ENCODE measurements around the gene MUSK. TPM values are rescaled to one million over a fixed set of nuclear protein-coding genes. Genes with fewer than 3 reads are reported as not detected.

MUSK gene
- total and polyA plus RNA-seq, 2 experiments from 2014 or later = not detected

DNA sequence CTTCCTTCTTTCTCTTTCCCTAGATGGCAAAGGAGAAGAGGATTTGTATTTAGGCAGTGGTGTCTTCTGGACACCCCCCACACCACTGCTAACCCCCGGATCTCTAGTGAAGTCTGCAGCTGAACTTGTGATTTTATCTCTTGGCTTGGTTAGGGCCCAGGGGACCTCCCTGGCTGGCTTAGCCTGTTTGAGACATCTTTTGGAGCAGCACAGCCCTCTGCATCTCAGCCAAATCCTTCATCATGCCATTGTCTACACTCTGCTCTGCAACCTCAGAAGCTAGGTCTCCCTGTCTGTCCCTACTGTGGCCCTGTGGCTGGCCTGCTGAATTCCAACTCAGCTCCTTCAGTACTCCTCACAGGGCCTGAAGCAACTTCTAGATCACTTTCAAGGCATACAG, 81.7 kb downstream of the MUSK start (continued):
- TF ChIP-seq, protein P1, sequence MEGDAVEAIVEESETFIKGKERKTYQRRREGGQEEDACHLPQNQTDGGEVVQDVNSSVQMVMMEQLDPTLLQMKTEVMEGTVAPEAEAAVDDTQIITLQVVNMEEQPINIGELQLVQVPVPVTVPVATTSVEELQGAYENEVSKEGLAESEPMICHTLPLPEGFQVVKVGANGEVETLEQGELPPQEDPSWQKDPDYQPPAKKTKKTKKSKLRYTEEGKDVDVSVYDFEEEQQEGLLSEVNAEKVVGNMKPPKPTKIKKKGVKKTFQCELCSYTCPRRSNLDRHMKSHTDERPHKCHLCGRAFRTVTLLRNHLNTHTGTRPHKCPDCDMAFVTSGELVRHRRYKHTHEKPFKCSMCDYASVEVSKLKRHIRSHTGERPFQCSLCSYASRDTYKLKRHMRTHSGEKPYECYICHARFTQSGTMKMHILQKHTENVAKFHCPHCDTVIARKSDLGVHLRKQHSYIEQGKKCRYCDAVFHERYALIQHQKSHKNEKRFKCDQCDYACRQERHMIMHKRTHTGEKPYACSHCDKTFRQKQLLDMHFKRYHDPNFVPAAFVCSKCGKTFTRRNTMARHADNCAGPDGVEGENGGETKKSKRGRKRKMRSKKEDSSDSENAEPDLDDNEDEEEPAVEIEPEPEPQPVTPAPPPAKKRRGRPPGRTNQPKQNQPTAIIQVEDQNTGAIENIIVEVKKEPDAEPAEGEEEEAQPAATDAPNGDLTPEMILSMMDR (conservative IDR thresholded peaks at IDR 0.05; ENCODE audit: low read depth in 2 of 2) = no peak
- TF ChIP-seq NANOG (IDR thresholded peaks at IDR 0.05; ENCODE audit: borderline replicate concordance) (no peak), ZNF331 (CRISPR knock-in tag; IDR thresholded peaks at IDR 0.05; ENCODE audit: low read depth) (no peak), POLR2AphosphoS5 (IDR thresholded peaks at IDR 0.05; ENCODE audit: low read depth) (no peak), CREB1 (CRISPR knock-in tag; IDR thresholded peaks at IDR 0.05; ENCODE audit: low read depth) (no peak), JUNB (IDR thresholded peaks at IDR 0.05; ENCODE audit: unreplicated experiment) (no peak), STAT1 (IDR thresholded peaks at IDR 0.05; ENCODE audit: unreplicated experiment) (no peak), ZNF114 (CRISPR knock-in tag; IDR thresholded peaks at IDR 0.05) (no peak), EZH2phosphoT487 (IDR thresholded peaks at IDR 0.05; ENCODE audit: unreplicated experiment) (no peak), EZH2 (IDR thresholded peaks at IDR 0.05; ENCODE audit: low read depth, unreplicated experiment) (no peak)
- TF ChIP-seq, protein P2, sequence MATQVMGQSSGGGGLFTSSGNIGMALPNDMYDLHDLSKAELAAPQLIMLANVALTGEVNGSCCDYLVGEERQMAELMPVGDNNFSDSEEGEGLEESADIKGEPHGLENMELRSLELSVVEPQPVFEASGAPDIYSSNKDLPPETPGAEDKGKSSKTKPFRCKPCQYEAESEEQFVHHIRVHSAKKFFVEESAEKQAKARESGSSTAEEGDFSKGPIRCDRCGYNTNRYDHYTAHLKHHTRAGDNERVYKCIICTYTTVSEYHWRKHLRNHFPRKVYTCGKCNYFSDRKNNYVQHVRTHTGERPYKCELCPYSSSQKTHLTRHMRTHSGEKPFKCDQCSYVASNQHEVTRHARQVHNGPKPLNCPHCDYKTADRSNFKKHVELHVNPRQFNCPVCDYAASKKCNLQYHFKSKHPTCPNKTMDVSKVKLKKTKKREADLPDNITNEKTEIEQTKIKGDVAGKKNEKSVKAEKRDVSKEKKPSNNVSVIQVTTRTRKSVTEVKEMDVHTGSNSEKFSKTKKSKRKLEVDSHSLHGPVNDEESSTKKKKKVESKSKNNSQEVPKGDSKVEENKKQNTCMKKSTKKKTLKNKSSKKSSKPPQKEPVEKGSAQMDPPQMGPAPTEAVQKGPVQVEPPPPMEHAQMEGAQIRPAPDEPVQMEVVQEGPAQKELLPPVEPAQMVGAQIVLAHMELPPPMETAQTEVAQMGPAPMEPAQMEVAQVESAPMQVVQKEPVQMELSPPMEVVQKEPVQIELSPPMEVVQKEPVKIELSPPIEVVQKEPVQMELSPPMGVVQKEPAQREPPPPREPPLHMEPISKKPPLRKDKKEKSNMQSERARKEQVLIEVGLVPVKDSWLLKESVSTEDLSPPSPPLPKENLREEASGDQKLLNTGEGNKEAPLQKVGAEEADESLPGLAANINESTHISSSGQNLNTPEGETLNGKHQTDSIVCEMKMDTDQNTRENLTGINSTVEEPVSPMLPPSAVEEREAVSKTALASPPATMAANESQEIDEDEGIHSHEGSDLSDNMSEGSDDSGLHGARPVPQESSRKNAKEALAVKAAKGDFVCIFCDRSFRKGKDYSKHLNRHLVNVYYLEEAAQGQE (IDR thresholded peaks at IDR 0.05; ENCODE audit: unreplicated experiment) = no peak
- TF ChIP-seq, protein P3, sequence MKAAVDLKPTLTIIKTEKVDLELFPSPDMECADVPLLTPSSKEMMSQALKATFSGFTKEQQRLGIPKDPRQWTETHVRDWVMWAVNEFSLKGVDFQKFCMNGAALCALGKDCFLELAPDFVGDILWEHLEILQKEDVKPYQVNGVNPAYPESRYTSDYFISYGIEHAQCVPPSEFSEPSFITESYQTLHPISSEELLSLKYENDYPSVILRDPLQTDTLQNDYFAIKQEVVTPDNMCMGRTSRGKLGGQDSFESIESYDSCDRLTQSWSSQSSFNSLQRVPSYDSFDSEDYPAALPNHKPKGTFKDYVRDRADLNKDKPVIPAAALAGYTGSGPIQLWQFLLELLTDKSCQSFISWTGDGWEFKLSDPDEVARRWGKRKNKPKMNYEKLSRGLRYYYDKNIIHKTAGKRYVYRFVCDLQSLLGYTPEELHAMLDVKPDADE (IDR thresholded peaks at IDR 0.05) = no peak

DNA sequence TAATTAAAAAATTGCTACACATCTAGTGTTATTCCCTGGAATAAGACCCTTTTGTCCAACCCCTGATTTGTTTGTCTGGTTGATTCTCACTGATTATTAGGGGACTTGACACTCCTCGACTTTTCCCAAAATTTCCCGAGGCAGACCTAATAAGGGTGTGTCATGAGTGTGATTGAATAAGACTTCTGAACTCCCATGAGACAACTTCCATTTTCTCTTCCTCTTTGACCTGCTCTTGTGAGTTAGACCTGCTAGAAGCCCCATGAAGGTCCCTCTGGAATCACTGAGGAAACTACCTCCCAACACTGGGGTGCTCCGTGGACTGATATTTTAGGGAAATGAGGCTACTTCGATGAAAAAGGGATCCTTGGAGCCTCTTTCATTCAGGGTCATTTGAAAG, 83.4 kb downstream of the MUSK start:
- H3K4me1 Mint-ChIP-seq = peaks cover 10% of the 10 kb centered on the region; the same call in 2 of the 3 replicates
- no peaks in the 10 kb centered on the region for H3K79me2 ChIP-seq (replicated peaks; ENCODE audit: insufficient read depth)
- H3K27ac ChIP-seq (ENCODE audit: low read depth) = no peak overlapping the region
- H3K4me2 ChIP-seq = no peak overlapping the region
- H4K20me1 ChIP-seq (replicated peaks; ENCODE audit: insufficient read depth) = no peaks in the 10 kb centered on the region
- H3K9me3 Mint-ChIP-seq = no peaks in the 10 kb centered on the region
- H3K36me3 Mint-ChIP-seq (ENCODE audit: low read depth) = no peaks in the 10 kb centered on the region
- no peaks in the 10 kb centered on the region for H3K27me3 ChIP-seq (ENCODE audit: insufficient read depth)
- no peaks in the 10 kb centered on the region for H3F3A ChIP-seq (replicated peaks; ENCODE audit: low read depth)
- no peak overlapping the region for H2AFZ ChIP-seq
- H3K9me2 ChIP-seq (ENCODE audit: insufficient read depth) = no peaks in the 10 kb centered on the region
- DNase-seq (ENCODE audit: low spot score) = no peak
- no peak overlapping the region for H3K27ac Mint-ChIP-seq
- H3K4me1 ChIP-seq (ENCODE audit: insufficient read depth) = no peaks in the 10 kb centered on the region
- H3K4me3 Mint-ChIP-seq = no peak overlapping the region
- no peak for ATAC-seq
- H3K4me3 ChIP-seq = no peak overlapping the region
- no peaks in the 10 kb centered on the region for H3K27me3 Mint-ChIP-seq (ENCODE audit: insufficient read depth, low read depth, poor library complexity)
- no peaks in the 10 kb centered on the region for H3K36me3 ChIP-seq (ENCODE audit: insufficient read depth)
- TF ChIP-seq, protein P4, sequence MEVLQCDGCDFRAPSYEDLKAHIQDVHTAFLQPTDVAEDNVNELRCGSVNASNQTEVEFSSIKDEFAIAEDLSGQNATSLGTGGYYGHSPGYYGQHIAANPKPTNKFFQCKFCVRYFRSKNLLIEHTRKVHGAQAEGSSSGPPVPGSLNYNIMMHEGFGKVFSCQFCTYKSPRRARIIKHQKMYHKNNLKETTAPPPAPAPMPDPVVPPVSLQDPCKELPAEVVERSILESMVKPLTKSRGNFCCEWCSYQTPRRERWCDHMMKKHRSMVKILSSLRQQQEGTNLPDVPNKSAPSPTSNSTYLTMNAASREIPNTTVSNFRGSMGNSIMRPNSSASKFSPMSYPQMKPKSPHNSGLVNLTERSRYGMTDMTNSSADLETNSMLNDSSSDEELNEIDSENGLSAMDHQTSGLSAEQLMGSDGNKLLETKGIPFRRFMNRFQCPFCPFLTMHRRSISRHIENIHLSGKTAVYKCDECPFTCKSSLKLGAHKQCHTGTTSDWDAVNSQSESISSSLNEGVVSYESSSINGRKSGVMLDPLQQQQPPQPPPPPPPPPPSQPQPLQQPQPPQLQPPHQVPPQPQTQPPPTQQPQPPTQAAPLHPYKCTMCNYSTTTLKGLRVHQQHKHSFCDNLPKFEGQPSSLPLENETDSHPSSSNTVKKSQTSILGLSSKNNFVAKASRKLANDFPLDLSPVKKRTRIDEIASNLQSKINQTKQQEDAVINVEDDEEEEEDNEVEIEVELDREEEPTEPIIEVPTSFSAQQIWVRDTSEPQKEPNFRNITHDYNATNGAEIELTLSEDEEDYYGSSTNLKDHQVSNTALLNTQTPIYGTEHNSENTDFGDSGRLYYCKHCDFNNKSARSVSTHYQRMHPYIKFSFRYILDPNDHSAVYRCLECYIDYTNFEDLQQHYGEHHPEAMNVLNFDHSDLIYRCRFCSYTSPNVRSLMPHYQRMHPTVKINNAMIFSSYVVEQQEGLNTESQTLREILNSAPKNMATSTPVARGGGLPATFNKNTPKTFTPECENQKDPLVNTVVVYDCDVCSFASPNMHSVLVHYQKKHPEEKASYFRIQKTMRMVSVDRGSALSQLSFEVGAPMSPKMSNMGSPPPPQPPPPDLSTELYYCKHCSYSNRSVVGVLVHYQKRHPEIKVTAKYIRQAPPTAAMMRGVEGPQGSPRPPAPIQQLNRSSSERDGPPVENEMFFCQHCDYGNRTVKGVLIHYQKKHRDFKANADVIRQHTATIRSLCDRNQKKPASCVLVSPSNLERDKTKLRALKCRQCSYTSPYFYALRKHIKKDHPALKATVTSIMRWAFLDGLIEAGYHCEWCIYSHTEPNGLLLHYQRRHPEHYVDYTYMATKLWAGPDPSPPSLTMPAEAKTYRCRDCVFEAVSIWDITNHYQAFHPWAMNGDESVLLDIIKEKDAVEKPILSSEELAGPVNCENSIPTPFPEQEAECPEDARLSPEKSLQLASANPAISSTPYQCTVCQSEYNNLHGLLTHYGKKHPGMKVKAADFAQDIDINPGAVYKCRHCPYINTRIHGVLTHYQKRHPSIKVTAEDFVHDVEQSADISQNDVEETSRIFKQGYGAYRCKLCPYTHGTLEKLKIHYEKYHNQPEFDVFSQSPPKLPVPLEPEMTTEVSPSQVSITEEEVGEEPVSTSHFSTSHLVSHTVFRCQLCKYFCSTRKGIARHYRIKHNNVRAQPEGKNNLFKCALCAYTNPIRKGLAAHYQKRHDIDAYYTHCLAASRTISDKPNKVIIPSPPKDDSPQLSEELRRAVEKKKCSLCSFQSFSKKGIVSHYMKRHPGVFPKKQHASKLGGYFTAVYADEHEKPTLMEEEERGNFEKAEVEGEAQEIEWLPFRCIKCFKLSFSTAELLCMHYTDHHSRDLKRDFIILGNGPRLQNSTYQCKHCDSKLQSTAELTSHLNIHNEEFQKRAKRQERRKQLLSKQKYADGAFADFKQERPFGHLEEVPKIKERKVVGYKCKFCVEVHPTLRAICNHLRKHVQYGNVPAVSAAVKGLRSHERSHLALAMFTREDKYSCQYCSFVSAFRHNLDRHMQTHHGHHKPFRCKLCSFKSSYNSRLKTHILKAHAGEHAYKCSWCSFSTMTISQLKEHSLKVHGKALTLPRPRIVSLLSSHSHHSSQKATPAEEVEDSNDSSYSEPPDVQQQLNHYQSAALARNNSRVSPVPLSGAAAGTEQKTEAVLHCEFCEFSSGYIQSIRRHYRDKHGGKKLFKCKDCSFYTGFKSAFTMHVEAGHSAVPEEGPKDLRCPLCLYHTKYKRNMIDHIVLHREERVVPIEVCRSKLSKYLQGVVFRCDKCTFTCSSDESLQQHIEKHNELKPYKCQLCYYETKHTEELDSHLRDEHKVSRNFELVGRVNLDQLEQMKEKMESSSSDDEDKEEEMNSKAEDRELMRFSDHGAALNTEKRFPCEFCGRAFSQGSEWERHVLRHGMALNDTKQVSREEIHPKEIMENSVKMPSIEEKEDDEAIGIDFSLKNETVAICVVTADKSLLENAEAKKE (CRISPR knock-in tag; IDR thresholded peaks at IDR 0.05) = no peak
- no peak for TF ChIP-seq ZNF114 (CRISPR knock-in tag; IDR thresholded peaks at IDR 0.05)

All from GM23338 (cell line).